Neuronal stem cell (in vitro differentiated cells): Measurements from ENCODE around the gene TMEM134.
A peak's percentile ranks its signal among the peaks of the same experiment; 100 is the strongest.

ENCODE experiments used
- DNase-seq: peaks from one replicate; pipeline ENCODE4 v3.0.0-alpha.2; 2013; ENCODE audit warnings: low spot score
- H2AFZ ChIP-seq: one replicate; pipeline ENCODE4 v1.6.1; 2013; ENCODE audit warnings: mild to moderate bottlenecking, low read length, inconsistent platforms
- H2AK5ac ChIP-seq: 2 replicates; pipeline ENCODE4 v1.6.1; 2013; ENCODE audit warnings: low read depth, mild to moderate bottlenecking, inconsistent platforms, low read length, moderate library complexity, mixed read lengths
- H2BK120ac ChIP-seq: 2 replicates; pipeline ENCODE4 v1.6.1; 2013; ENCODE audit warnings: low read depth, mild to moderate bottlenecking, inconsistent platforms, low read length, moderate library complexity, mixed read lengths
- H2BK12ac ChIP-seq: one replicate; pipeline ENCODE4 v1.6.1; 2013; ENCODE audit warnings: low read length, inconsistent platforms
- H2BK15ac ChIP-seq: 2 replicates; pipeline ENCODE4 v1.6.1; 2013; ENCODE audit warnings: mild to moderate bottlenecking, low read length, inconsistent platforms, mixed read lengths
- H2BK5ac ChIP-seq: one replicate; pipeline ENCODE4 v1.6.1; 2013; ENCODE audit warnings: inconsistent platforms, mild to moderate bottlenecking, low read length, moderate library complexity
- H3K14ac ChIP-seq: one replicate; pipeline ENCODE4 v1.6.1; 2013; ENCODE audit warnings: low read length, inconsistent platforms
- H3K18ac ChIP-seq: 2 replicates; pipeline ENCODE4 v1.6.1; 2013; ENCODE audit warnings: low read length, inconsistent platforms
- H3K23ac ChIP-seq: 2 replicates; pipeline ENCODE4 v1.6.1; 2013; ENCODE audit warnings: low read depth, mild to moderate bottlenecking, mixed read lengths, low read length, inconsistent platforms; ENCODE audit not compliant: poor library complexity
- H3K27ac ChIP-seq: replicated peaks from 3 replicates; pipeline ENCODE4 v1.5.1; 2013; ENCODE audit warnings: low read length, inconsistent platforms
- H3K27me3 ChIP-seq, 3 experiments: 2 replicates each; pipeline ENCODE4 v1.6.1; 2013; ENCODE audit warnings: low read length in 3 of 3, mild to moderate bottlenecking in 2 of 3, inconsistent platforms in 1 of 3, low read depth in 1 of 3, mixed read lengths in 1 of 3, moderate library complexity in 1 of 3; ENCODE audit not compliant: control insufficient read depth in 3 of 3, insufficient read depth in 3 of 3
- H3K36me3 ChIP-seq, 2 donors: replicated peaks in 1 of 2; 2 replicates each; pipeline ENCODE4 v1.6.1; 2013; ENCODE audit warnings: low read length in 2 of 2; ENCODE audit not compliant: control insufficient read depth in 2 of 2, insufficient read depth in 2 of 2
- H3K4ac ChIP-seq: 2 replicates; pipeline ENCODE4 v1.6.1; 2013; ENCODE audit warnings: inconsistent platforms, mild to moderate bottlenecking, low read length, moderate library complexity
- H3K4me1 ChIP-seq, 2 donors: 1 replicate in 1 of 2; 2 replicates in 1 of 2; pipeline ENCODE4 v1.6.1; 2013; ENCODE audit warnings: low read length in 2 of 2, low read depth in 1 of 2; ENCODE audit not compliant: control insufficient read depth in 2 of 2, insufficient read depth in 1 of 2
- H3K4me2 ChIP-seq: one replicate; pipeline ENCODE4 v1.6.1; 2013; ENCODE audit warnings: mild to moderate bottlenecking, low read length, inconsistent platforms; ENCODE audit not compliant: insufficient read depth, poor library complexity, severe bottlenecking
- H3K4me3 ChIP-seq, 2 donors: 2 replicates each; pipeline ENCODE4 v1.5.1; 2013; ENCODE audit warnings: low read length in 2 of 2, mild to moderate bottlenecking in 2 of 2, inconsistent platforms in 1 of 2, moderate library complexity in 1 of 2
- H3K79me1 ChIP-seq: one replicate; pipeline ENCODE4 v1.6.1; 2013; ENCODE audit warnings: low read depth, mild to moderate bottlenecking, inconsistent platforms, low read length, moderate library complexity
- H3K9ac ChIP-seq: one replicate; pipeline ENCODE4 v1.6.1; 2013; ENCODE audit warnings: mild to moderate bottlenecking, low read depth, low read length, inconsistent platforms; ENCODE audit not compliant: poor library complexity
- H3K9me3 ChIP-seq, 2 donors: replicated peaks in 1 of 2; 2 replicates each; pipeline versions ENCODE3 to v1.6.1; 2013; ENCODE audit warnings: low read length in 2 of 2, mild to moderate bottlenecking in 2 of 2, inconsistent platforms in 1 of 2, low read depth in 1 of 2, mixed read lengths in 1 of 2, moderate library complexity in 1 of 2; ENCODE audit not compliant: control insufficient read depth in 2 of 2, insufficient read depth in 1 of 2
- H4K8ac ChIP-seq: one replicate; pipeline ENCODE4 v1.6.1; 2013; ENCODE audit warnings: low read depth, mild to moderate bottlenecking, inconsistent platforms, low read length, moderate library complexity
- H4K91ac ChIP-seq: one replicate; pipeline ENCODE4 v1.6.1; 2013; ENCODE audit warnings: low read length, low read depth, mild to moderate bottlenecking, inconsistent platforms; ENCODE audit not compliant: poor library complexity
- WGBS, 2 donors: extraction: QIAGEN DNeasy Blood & Tissue Kit; methylation state at CpG; one replicate each; pipeline ENCODE4 v1.1.7; 2013; ENCODE audit warnings: missing lambda C conversion rate in 2 of 2, mixed read lengths in 1 of 2; ENCODE audit not compliant: insufficient read length in 2 of 2, insufficient replicate concordance in 1 of 2; ENCODE audit errors: extremely low coverage in 2 of 2; 5-methylcytosine and 5-hydroxymethylcytosine counted together

The TMEM134 gene

DNA sequence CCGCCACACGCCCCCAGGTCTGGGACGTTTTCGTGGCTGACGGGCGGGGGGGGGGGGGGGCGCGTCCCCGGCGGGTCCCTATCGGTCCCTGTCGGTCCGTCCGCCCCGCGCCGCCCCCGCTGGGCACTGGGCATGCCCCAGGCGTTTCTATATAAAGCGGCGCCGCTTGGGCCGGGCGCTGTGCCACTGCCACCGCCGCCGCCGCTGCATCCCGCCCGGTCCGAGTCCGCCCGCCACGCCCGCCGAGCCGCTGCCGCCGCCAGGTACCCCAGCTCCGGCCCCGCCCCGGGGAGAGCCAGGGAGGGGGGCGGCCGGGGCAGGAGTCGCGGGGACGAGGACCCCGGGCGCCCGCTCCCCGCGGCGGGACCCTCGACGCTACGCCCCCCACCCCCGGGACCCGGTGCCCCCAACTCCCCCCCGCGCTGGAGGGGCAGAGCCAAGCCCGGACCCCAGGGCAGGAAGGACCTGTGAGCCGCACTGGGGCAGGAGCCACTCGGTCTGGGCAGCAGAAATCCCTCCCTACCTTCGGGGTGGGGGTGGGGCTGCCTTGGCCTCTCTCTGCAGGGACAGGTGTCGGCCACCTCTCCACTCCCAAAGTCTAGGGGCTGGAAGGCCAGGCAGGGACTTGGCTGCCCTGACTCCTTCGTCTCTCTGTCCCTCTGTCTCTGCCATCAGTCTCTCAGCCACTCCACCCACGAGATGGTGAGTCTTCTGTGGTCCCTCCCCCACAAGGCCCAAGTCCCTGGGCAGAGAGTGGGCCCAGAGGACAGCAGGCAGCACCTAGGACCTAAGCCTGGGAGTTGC is 53.3 kb downstream of the TMEM134 start, which contains the start of gene CARNS1:
Gene CARNS1, plus strand, starts transcription at position 178 of the 804 bp plus-strand sequence. Its CDS starts 522 bp downstream, at position 700.
- peaks cover 2% of the 10 kb centered on the region for H3K79me1 ChIP-seq
- H3K27ac ChIP-seq, result no peak within 1 kb of the TSS
- no peak for DNase-seq
- no peak within 1 kb of the TSS for H2BK5ac ChIP-seq
- H2BK12ac ChIP-seq, result no peak within 1 kb of the TSS
- H3K9me3 ChIP-seq, result no peaks in the 10 kb centered on the region
- H3K14ac ChIP-seq, result no peak within 1 kb of the TSS
- H3K36me3 ChIP-seq, result no peaks in the 10 kb centered on the region
- H2BK15ac ChIP-seq, result no peak within 1 kb of the TSS
- no peak within 1 kb of the TSS for H4K8ac ChIP-seq
- no CpG with 5 or more reads among the region's 67 CpGs for WGBS, 2 donors
- H3K4ac ChIP-seq, result no peak within 1 kb of the TSS
- peak within 1 kb of the TSS; percentile 85 for H3K18ac ChIP-seq
- H3K4me3 ChIP-seq, result peak within 1 kb of the TSS in 1 of 2 donors; percentile 67
- peaks cover 10 to 22% of the 10 kb centered on the region in 2 donors for H3K4me1 ChIP-seq
- peaks cover 0 to 27% (median 2%) of the 10 kb centered on the region in 3 experiments for H3K27me3 ChIP-seq
- H2AFZ ChIP-seq, result no peak within 1 kb of the TSS
- no peak within 1 kb of the TSS for H4K91ac ChIP-seq
- H3K4me2 ChIP-seq, result peak within 1 kb of the TSS; percentile 52
- no peak within 1 kb of the TSS for H2BK120ac ChIP-seq
- H2AK5ac ChIP-seq, result peak within 1 kb of the TSS; percentile 66
- H3K23ac ChIP-seq, result peak within 1 kb of the TSS; percentile 77
- H3K9ac ChIP-seq, result peak within 1 kb of the TSS; percentile 17

DNA sequence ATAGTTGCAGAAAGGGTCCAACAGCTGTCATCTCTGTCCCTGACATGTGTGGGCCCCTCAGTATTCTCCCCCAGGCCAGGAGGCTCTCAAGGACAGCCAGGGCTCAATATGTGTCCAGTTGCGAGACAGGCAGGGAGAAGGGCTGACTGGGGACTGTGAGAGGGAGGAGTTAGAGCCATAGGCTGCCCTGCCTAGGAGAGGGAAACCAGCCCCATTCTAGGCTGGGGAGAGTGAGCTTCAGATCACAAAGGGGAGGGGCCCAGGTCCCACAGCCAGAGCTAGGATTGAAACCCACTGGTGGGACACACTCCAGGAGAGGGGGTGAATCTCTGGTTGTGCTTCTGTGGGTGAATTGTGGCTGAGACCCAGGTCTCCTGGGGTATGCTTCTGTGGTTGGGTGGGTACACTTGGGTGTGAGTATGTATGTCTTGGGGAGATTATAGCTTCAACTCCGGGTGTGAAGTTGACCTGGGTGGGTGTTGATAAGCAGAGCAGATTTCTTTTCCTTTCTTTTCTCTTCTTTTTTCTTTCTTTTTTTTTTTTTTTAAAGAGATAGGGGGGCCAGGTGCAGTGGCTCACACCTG is 55.7 kb downstream of the TMEM134 start:
- no CpG with 5 or more reads among the region's 2 CpGs for WGBS, 2 donors
- Histone ChIP-seq H2BK5ac (no peak overlapping the region), H3K4me3 (no peak overlapping the region), H2BK15ac (no peak overlapping the region), H3K27me3 (peaks cover 0 to 18% (median 2%) of the 10 kb centered on the region in 3 experiments), H4K8ac (no peak overlapping the region), H3K4me1 (peaks cover 6 to 20% of the 10 kb centered on the region in 2 donors), H4K91ac (no peak overlapping the region), H2AK5ac (no peak overlapping the region), H3K9ac (no peak overlapping the region), H3K23ac (no peak overlapping the region), H2BK120ac (no peak overlapping the region), H3K14ac (no peak overlapping the region), H3K27ac (no peak overlapping the region), H3K36me3 (no peaks in the 10 kb centered on the region), H3K18ac (no peak overlapping the region), H3K79me1 (peaks cover 2% of the 10 kb centered on the region), H3K4me2 (no peak overlapping the region), H3K4ac (no peak overlapping the region), H2AFZ (no peak overlapping the region), H2BK12ac (no peak overlapping the region), H3K9me3 (no peaks in the 10 kb centered on the region)
- no peak for DNase-seq

- H3K18ac ChIP-seq, result peak overlapping the region; percentile 81
- H3K36me3 ChIP-seq, result no peaks in the 10 kb centered on the region
- no peak overlapping the region for H2BK12ac ChIP-seq
- H2AK5ac ChIP-seq, result peak overlapping the region; percentile 44
- H4K91ac ChIP-seq, result peak overlapping the region; percentile 8
- H3K9ac ChIP-seq, result no peak overlapping the region
- no CpG with 5 or more reads among the region's 9 CpGs for WGBS, 2 donors
- H2BK15ac ChIP-seq, result peak overlapping the region; percentile 15
- H4K8ac ChIP-seq, result no peak overlapping the region
- H3K9me3 ChIP-seq, result no peaks in the 10 kb centered on the region
- DNase-seq, result no peak
- H3K4me3 ChIP-seq, result no peak overlapping the region
- no peak overlapping the region for H2BK120ac ChIP-seq
- H3K27ac ChIP-seq, result no peak overlapping the region
- peaks cover 0 to 18% (median 2%) of the 10 kb centered on the region in 3 experiments for H3K27me3 ChIP-seq
- H3K23ac ChIP-seq, result no peak overlapping the region
- H3K4ac ChIP-seq, result no peak overlapping the region
- H3K14ac ChIP-seq, result peak overlapping the region; percentile 79
- peaks cover 1% of the 10 kb centered on the region for H3K79me1 ChIP-seq
- H3K4me2 ChIP-seq, result no peak overlapping the region
- H2BK5ac ChIP-seq, result no peak overlapping the region
- H3K4me1 ChIP-seq, result peaks cover 6 to 20% of the 10 kb centered on the region in 2 donors
- H2AFZ ChIP-seq, result no peak overlapping the region
These were observed 56.4 kb downstream of the TMEM134 start for GRCh38 chr11:67412495-67413179.

DNA sequence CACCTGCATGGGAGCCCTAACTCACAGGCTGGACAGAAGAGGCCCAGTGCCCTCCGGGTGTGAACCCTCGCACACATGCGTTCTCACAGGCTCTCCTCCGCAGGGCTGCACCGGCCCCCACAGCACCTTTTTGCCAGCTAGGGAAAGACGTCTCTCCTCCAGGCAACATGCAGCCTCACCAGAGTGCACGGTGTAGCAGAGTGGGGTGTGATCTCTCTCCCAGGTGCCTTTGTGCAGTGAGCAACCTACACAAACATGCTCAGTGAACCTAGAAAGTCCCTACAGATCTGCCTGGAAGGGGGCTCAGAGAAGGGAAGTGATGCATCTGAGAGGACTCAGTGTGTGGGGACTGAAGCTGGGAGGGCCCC is 57.3 kb downstream of the TMEM134 start:
- peaks cover 6 to 20% of the 10 kb centered on the region in 2 donors for H3K4me1 ChIP-seq
- peak overlapping the region; percentile 72 for H3K18ac ChIP-seq
- peak overlapping the region; percentile 44 for H2AK5ac ChIP-seq
- peaks cover under 1% of the 10 kb centered on the region for H3K79me1 ChIP-seq
- H3K4ac ChIP-seq, result no peak overlapping the region
- H2BK5ac ChIP-seq, result no peak overlapping the region
- no CpG with 5 or more reads among the region's 7 CpGs for WGBS, 2 donors
- H3K27me3 ChIP-seq, result peaks cover 0 to 16% (median 2%) of the 10 kb centered on the region in 3 experiments
- peak overlapping the region; percentile 39 for H2BK120ac ChIP-seq
- no peak overlapping the region for H2AFZ ChIP-seq
- H3K23ac ChIP-seq, result no peak overlapping the region
- DNase-seq, result no peak
- H3K9me3 ChIP-seq, result no peaks in the 10 kb centered on the region
- H2BK12ac ChIP-seq, result no peak overlapping the region
- no peaks in the 10 kb centered on the region for H3K36me3 ChIP-seq
- no peak overlapping the region for H3K4me2 ChIP-seq
- H3K27ac ChIP-seq, result no peak overlapping the region
- H4K91ac ChIP-seq, result no peak overlapping the region
- H3K4me3 ChIP-seq, result no peak overlapping the region
- no peak overlapping the region for H3K9ac ChIP-seq
- no peak overlapping the region for H4K8ac ChIP-seq
- H3K14ac ChIP-seq, result no peak overlapping the region
- H2BK15ac ChIP-seq, result peak overlapping the region; percentile 60
